ENCODE results near the gene TNFSF8.

DNA sequence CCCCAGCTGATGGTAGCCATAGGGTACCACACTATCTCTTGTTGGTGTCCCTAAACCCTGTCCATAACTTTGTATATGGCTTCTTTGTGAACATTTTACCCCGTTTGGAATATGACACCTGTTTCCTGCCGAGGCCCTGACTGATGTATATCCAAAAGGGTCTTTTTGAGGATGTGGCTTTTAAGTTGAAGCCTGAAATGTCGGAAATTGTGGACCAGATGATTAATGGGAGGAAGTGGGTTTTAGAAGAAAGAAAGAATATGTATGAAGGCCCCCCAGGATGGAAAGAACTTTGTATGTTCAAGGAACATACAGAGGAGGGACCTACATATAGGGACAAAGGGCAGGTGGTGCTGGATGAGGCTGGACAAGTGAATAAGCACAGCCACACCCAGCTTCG, 16.7 kb upstream of the TNFSF8 start:
- TF ChIP-seq CTCF (IDR thresholded peaks at IDR 0.05) (no peak), POLR2A (IDR thresholded peaks at IDR 0.05) (no peak), EP300 (IDR thresholded peaks at IDR 0.05) (no peak)

Data from sigmoid colon (tissue), 4 donors.